Epidermal melanocyte (primary cell): ENCODE results near the gene ECHS1.
"Not testable (repeated sequence)": the region's sequence is repeated elsewhere in the genome, so short reads cannot be mapped to it uniquely, and the experiment has no call there.

Experiments used
- DNase-seq: peaks from one replicate; pipeline ENCODE4 v3.0.0; 2011; ENCODE audit warnings: low spot score; ENCODE audit not compliant: insufficient read length

The ECHS1 gene

DNA sequence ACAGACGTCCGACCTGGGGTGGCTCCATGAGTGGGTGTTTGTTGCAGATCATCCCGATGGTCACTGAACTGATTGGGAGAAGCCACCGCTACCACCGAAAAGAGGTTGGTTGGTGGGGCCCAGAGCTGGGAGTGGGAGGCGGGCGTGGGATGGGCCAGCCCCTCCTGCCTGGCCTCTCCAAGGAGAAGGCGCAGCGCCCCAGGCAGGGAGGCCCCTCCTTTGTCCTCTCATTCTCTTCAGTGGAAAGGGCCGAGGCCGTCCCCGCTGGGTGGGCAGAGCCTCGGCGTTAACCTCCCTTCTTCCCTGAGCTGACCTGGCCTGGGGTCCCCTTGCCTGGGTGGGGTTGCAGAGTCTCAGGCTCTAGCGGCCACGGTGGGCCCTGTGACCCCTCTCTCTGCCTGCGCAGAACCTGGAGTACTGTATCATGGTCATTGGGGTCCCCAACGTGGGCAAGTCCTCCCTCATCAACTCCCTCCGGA, 26.0 kb upstream of the ECHS1 start:
- no peak for DNase-seq

- no peak for DNase-seq
Measured at GRCh38 chr10:133397938-133398337, 24.8 kb upstream of the ECHS1 start.

DNA sequence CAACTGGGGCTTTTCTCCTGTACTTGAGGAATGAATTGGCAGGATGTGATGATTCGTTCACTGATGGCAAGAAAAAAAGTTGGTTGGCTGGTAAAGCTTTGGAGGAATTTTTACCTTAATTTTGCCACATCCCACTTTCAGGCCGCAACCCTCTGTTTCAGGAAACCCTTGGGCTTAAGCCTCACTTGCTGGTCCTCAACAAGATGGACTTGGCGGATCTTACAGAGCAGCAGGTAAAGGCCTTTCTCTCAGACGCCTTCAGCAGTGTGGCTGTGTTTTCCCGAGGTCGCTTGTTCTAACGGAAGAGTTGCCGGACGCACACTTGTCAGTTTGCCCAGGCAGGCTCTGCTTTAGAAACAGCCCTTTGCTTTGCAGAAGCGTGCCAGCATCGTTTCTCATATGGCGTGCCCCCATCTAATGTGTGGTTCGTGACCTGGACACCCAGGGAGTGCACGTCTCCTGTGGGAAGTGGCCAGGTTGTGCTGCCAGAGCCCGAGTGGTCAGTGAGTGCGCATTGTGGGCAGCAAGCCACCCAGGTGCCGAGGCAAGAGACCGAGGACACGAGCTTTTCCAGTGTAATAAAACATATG, 23.0 kb upstream of the ECHS1 start:
- DNase-seq = no peak

- no peak for DNase-seq
Measured at GRCh38 chr10:133394801-133395221, 21.7 kb upstream of the ECHS1 start.

DNA sequence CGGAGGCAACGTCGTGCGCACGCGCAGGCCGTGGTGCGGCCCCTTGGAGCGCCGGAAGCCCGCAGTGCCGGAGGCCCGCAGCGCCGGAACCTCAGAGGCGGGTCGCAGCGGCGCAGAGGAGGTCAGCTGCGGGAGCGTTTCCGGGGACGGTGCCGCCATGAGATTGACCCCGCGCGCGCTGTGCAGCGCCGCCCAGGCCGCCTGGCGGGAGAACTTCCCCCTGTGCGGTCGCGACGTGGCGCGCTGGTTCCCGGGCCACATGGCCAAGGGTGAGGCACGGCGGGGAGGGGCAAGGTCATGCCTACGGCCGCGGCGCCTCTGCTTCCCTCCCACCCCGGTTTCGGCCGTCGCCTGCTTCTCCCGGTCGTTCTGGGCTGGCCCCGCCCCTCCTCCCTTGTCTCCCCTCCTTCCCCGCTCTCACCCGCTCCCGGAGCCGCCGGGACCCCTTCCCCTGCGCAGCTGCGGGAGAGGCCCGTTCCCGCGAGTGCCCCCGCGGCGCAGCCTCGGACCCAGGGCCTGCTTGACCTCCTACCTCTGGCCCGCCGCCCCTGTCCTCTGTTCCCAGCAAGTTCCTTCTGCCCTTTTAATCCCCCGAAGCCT, 21.0 kb upstream of the ECHS1 start, which contains the start of gene MTG1:
Gene MTG1, plus strand, starts transcription at position 94 of the 600 bp plus-strand sequence. Its CDS starts 64 bp downstream, at position 158.
- DNase-seq = peak; percentile 98

DNA sequence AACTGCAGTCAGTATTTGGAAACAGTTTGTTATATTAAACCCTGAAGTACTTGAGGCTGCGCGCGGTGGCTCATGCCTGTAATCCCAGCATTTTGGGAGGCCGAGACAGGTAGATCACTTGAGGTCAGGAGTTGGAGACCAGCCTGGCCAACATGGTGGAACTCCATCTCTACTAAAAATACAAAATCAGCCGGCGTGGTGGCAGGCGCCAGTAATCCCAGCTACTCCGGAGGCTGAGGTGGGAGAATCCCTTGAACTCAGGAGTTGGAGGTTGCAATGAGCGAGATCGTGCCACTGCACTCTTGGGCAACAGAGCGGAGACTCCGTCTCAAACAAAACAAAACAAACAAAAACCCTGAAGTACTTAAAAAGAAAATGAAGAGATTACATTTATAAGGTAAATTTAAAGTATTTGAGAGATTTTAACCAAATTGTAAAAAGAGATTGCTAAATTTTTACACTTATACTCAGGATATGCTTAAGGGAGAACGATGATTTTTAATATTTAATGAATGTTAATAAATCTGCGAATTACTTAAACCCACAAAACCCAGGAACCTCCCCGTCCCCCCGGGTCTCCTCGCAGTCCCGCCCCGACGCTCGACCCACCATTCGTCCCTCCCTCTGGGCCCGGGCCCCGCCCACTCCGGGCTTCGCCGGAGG, 20.4 kb upstream of the ECHS1 start:
- DNase-seq = no peak

DNA sequence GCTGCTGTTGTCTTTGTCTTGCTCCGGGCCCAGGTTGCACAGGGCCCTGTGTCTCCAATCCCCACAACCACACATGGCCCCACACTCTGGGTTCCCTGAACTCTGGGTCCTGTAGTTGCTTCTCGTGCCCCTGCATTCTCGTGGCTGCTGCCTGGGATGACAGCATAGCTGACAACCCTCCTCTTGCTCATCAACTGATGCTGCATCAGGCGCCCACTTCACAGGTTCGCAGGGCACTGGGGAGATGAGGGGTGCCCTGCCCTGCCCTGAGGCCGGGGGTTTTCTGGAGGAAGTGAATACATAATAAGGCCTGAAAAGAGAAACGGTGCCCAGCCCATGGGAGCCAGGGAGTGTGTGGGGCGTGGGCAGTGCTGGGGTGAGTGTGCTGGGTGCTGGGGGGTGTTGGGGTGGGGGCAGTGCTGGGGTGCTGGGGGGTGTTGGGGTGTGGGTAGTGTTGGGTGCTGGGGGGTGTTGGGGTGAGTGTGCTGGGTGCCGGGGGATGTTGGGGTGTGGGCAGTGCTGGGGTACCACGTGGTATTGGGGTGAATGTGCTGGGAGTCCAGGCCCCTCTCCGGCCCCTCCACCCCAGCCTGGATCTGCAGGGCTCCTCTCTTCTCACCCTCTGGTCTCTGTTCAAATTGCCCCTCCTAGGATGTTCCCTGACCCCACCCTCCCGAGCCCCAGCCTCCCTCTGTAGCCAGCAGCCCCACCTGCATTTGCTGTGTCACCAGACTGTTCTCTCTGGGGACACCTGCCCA, 18.8 kb upstream of the ECHS1 start:
- DNase-seq = no peak

GRCh38 chr10:133391249-133391635, 18.1 kb upstream of the ECHS1 start:
- DNase-seq = no peak

- DNase-seq = no peak
Measured at GRCh38 chr10:133390597-133391248, 17.6 kb upstream of the ECHS1 start.

GRCh38 chr10:133388973-133389818, 16.0 kb upstream of the ECHS1 start:
- no peak for DNase-seq

DNA sequence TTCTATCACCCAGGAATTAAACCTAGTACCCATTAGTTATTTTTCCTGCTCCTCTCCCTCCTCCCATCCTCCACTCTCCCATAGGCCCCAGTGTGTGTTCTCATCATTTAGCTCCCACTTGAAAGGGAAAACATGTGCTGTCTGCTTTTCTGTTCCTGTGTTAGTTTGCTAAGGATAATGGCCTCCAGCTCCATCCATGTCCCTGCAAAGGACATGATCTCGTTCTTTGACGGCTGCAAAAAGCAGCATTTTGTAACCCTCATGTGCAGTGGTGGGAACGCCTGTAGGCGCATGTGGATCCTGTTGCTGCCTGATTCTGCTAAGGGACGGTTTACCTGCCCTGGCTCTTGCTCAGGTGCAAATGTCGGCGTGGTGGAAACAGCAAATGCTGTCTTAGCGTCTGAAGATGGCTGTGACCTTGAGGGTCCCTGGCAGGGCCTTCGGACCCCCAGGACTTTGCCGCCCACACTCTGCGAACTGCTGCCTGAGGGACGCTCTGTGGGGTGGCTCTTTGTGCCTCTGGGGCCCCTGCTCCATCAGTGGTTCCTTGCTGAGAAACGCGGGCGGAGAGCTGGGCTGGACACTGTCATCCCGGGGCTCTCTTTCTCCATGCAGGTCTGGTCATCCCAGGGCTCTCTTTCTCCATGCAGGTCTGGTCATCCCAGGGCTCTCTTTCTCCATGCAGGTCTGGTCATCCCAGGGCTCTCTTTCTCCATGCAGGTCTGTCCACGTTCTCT, 15.2 kb upstream of the ECHS1 start:
- no peak for DNase-seq

- DNase-seq = not testable (repeated sequence)
Measured at GRCh38 chr10:133386951-133387350, 13.8 kb upstream of the ECHS1 start.

DNA sequence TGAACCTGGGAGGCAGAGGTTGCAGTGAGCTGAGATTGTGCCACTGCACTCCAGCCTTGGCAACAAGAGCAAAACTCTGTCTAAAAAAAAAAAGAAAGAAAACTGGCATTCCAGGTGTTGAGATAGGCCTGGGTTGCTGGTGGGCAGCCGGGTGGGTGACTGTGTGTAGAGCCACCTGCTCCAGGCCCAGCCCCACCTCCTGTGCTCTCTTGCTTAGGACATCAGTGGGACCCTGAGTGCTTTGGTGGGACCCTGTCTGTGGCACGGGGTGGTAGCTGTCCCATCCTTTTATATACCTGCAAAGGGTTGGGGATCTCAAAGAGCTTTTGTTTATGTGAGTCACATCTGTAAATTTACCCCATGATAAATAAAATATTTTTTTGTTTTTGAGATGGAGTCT, 12.1 kb upstream of the ECHS1 start:
- no peak for DNase-seq

DNA sequence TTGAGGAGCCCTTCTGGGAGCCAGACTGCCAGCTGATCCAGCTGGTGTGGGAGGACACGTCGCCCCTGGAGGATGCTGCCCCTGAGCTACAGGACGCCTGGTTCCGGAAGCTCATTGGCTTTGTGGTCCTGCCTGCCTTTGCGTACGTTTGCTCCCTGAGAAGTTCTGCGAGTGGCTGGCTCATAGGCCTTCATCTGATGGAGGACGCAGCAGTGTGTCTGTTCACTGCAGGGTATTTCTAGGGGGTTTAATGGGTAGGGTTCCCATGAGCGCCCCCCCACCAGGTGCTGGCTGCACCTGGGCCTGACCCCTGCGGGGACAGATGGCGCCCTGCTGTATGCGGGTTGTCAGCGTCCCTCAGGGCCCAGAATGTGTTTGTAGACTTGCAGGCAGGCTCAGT, 10.9 kb upstream of the ECHS1 start:
- no peak for DNase-seq

DNA sequence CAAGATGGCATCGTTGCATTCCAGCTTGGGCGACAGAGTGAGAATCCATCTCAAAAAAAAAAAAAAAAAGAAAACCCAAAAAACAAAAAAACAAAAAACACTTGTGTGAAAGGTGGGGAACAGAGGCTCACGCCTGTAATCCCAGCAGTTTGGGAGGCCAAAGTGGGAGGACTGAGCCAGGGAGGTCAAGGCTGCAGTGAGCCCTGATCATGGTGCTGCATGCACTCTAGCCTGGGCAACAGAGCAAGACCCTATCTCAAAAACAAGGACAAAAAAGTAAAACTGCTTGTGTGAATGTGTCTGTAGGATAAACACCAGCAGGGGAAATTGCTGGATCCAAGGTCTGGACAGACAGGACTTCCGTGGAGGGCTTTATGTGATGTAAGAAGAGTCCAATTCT, 10.4 kb upstream of the ECHS1 start:
- no peak for DNase-seq

GRCh38 chr10:133381036-133381435, 7.9 kb upstream of the ECHS1 start:
- no peak for DNase-seq

DNA sequence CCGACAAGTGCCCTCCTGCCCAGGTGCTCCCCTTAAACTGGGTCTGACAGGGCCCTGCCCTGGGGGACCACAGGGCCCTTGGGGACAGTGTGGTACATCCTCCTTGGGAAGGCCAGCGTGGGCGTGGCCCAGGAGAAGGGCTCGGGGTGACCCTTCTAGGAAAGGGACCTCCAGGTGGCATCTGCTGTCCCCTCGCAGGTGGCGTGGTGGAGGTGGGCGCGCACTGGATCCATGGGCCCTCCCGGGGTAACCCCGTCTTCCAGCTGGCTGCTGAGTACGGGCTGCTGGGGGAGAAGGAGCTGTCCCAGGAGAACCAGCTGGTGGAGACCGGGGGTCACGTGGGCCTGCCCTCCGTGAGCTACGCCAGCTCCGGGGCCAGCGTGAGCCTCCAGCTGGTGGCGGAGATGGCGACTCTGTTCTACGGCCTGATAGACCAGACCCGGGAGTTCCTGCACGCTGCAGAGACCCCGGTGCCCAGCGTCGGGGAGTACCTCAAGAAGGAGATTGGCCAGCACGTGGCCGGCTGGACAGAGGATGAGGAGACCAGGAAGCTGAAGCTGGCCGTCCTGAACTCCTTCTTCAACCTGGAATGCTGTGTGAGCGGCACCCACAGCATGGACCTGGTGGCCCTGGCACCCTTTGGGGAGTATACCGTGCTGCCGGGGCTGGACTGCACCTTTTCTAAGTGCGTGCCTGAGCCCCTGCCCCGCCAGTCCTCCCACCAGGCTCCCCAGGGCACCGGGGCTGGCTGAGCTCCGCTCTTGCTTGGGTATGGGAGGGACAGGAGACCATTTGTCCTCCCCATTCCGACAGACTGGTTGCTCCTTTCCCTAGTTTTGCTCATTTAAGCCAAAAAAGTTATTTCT, 6.9 kb upstream of the ECHS1 start:
- no peak for DNase-seq

DNA sequence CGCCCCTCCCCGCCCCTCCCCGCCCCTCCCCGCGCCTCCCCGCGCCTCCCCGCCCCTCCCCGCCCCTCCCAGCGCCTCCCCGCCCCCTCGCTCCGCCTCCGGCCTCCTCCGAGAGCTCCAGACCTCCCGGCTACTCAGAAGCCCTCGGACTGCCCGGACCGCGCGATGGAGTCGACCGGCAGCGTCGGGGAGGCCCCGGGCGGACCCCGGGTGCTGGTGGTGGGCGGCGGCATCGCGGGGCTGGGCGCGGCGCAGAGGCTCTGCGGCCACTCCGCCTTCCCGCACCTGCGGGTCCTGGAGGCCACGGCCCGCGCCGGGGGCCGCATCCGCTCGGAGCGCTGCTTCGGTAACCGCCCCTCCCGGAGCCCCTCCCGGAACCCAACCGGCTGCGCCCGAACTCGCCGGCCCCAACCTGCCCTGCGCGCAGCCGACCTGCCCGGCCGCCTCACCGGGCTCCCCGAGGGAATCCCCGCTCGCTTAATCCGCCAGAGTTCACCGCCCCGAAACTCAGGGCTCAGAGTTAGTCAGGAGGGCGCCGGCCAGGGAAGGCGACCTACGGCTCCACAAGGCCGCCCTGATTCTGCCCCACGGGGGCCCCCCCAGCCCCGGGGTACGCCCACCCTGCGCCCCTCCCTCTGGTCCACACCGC, 6.1 kb upstream of the ECHS1 start, which contains the start of gene PAOX:
Gene PAOX, plus strand, starts transcription at position 111 of the 649 bp plus-strand sequence. Its CDS starts 55 bp downstream, at position 166.
- peak; percentile 87 for DNase-seq
